Measurements from ENCODE around the gene PDE4C. TPM values are rescaled to one million over a fixed set of nuclear protein-coding genes. Genes with fewer than 3 reads are reported as not detected.

PDE4C gene
- total RNA-seq, 4 donors from 2014 or later, result 0.12 to 1.5 (median 0.63) TPM; not detected in 1

DNA sequence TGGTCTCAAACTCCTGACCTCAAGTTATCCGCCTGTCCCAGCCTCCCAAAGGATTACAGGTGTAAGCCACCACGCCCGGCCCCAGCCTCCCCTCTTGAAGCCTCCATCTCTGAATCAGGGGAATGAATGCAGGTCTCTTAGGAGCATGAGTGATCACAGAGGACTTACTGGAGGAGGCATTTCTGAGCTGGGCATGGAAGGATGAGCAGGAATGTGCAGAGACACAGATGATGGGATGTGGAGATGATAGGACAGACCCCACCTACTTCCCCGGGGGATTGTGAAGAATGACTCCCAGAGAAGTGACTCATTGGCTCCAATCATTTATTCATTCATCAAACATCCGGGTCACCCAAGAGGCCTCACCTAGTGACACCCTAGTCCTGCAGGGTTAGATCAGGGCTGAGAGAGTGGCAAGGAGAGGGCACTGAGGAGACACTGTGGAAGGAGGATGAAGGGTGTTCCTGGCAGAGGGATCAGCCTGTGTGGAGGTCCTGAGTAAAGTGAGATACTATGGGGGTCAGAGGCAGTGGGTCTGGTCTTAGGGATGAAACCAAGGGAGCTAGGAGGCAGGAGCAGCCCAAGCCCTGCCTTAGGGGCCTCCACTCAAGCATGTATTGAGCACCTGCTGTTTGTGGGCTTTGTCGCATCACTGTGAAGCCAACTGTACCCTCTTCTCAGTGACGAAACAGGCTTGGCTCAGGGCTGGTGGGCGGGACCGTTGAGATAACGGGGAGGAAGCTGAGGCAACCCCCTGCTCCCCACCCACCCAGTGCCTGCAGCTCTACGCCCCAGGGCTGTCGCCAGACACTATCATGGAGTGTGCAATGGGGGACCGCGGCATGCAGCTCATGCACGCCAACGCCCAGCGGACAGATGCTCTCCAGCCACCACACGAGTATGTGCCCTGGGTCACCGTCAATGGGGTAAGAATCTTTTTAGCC lies 49.6 kb downstream of the PDE4C start:
- DNase-seq (ENCODE audit: low spot score) (no peak), ATAC-seq (ENCODE audit: low FRiP score) (no peak)
- TF ChIP-seq, protein P1, sequence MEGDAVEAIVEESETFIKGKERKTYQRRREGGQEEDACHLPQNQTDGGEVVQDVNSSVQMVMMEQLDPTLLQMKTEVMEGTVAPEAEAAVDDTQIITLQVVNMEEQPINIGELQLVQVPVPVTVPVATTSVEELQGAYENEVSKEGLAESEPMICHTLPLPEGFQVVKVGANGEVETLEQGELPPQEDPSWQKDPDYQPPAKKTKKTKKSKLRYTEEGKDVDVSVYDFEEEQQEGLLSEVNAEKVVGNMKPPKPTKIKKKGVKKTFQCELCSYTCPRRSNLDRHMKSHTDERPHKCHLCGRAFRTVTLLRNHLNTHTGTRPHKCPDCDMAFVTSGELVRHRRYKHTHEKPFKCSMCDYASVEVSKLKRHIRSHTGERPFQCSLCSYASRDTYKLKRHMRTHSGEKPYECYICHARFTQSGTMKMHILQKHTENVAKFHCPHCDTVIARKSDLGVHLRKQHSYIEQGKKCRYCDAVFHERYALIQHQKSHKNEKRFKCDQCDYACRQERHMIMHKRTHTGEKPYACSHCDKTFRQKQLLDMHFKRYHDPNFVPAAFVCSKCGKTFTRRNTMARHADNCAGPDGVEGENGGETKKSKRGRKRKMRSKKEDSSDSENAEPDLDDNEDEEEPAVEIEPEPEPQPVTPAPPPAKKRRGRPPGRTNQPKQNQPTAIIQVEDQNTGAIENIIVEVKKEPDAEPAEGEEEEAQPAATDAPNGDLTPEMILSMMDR (IDR thresholded peaks at IDR 0.05), result no peak

DNA sequence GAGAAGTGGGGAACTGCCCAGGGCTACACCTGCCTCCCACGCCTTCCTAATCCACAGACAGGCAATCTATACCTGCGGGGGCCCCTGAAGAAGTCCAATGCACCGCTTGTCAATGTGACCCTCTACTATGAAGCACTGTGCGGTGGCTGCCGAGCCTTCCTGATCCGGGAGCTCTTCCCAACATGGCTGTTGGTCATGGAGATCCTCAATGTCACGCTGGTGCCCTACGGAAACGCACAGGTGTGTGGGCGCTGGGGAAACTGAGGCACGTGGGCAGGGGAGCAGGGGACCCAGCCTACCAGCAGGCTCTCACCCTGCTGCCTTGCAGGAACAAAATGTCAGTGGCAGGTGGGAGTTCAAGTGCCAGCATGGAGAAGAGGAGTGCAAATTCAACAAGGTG lies 51.3 kb downstream of the PDE4C start:
- TF ChIP-seq, protein P1 (IDR thresholded peaks at IDR 0.05), result no peak
- DNase-seq (ENCODE audit: low spot score) (no peak), ATAC-seq (ENCODE audit: low FRiP score) (no peak)

Other genes starting within 250 kb of the PDE4C start
- 100 to 1,000 TPM in 1 of 4 donors, 10 to 100 TPM in 3; 16.0 to 117 (median 30.3) TPM for gene ARRDC2, start 218.3 kb downstream of the PDE4C start, total RNA-seq
- gene IL12RB1, start 139.5 kb downstream of the PDE4C start, total RNA-seq, result 1 to 10 TPM; 1.1 to 4.4 (median 1.6) TPM
- 10 to 100 TPM in 2 of 4 donors, 1 to 10 TPM in 2; 4.5 to 14.8 (median 8.9) TPM for gene MAST3, start 128.7 kb downstream of the PDE4C start, total RNA-seq
- 10 to 100 TPM in 1 of 4 donors, 1 to 10 TPM in 3; 6.3 to 11.7 (median 7.4) TPM for gene PIK3R2, start 73.3 kb downstream of the PDE4C start, total RNA-seq
- 100 to 1,000 TPM in 2 of 4 donors, 10 to 100 TPM in 2; 74.8 to 466 (median 148) TPM for gene IFI30, start 52.6 kb downstream of the PDE4C start, total RNA-seq
- 10 to 100 TPM; 19.6 to 29.7 (median 22.5) TPM for gene MPV17L2, start 33.2 kb downstream of the PDE4C start, total RNA-seq
- gene RAB3A, start 22.4 kb downstream of the PDE4C start, total RNA-seq, result 1 to 10 TPM in 1 of 4 donors, under 1 TPM in 1, not detected in 2; 0.63 to 2.0 TPM
- 10 to 100 TPM in 2 of 4 donors, 1 to 10 TPM in 2; 1.7 to 15.9 (median 7.4) TPM for gene IQCN, start 48.0 kb upstream of the PDE4C start, total RNA-seq
- 100 to 1,000 TPM; 398 to 859 (median 623) TPM for gene JUND, start 55.2 kb upstream of the PDE4C start, total RNA-seq
- gene LSM4, start 96.6 kb upstream of the PDE4C start, total RNA-seq, result 100 to 1,000 TPM in 1 of 4 donors, 10 to 100 TPM in 3; 58.6 to 140 (median 93.1) TPM
- gene PGPEP1, start 114.2 kb upstream of the PDE4C start, total RNA-seq, result 10 to 100 TPM; 15.6 to 25.2 (median 18.0) TPM
- 1 to 10 TPM; 1.9 to 4.6 (median 3.0) TPM for gene GDF15, start 159.7 kb upstream of the PDE4C start, total RNA-seq
- gene LRRC25, start 171.2 kb upstream of the PDE4C start, total RNA-seq, result 10 to 100 TPM; 11.8 to 37.2 (median 28.8) TPM
- gene SSBP4, start 193.0 kb upstream of the PDE4C start, total RNA-seq, result 10 to 100 TPM; 29.9 to 62.9 (median 43.7) TPM
- gene ISYNA1, start 211.7 kb upstream of the PDE4C start, total RNA-seq, result 10 to 100 TPM; 20.0 to 36.7 (median 29.8) TPM

All from omental fat pad (tissue), 4 donors.